Keratinocyte (primary cell): Measurements from ENCODE around the gene ATXN7.

Experiments used
- CTCF ChIP-seq, 3 experiments: IDR thresholded peaks in 1 of 3; conservative IDR thresholded peaks in 1 of 3; optimal IDR thresholded peaks in 1 of 3; 2 replicates in 2 of 3; 3 replicates in 1 of 3; pipeline versions ENCODE3 to v1.5.1; 2011; ENCODE audit warnings: low read length in 3 of 3, mild to moderate bottlenecking in 3 of 3, moderate library complexity in 2 of 3, control low read depth in 1 of 3, inconsistent platforms in 1 of 3; ENCODE audit not compliant: insufficient read depth in 2 of 3; ENCODE audit errors: extremely low read depth in 1 of 3
- EZH2 ChIP-seq: IDR thresholded peaks from one replicate; pipeline ENCODE4 v1.6.1; 2012; ENCODE audit warnings: inconsistent platforms, mild to moderate bottlenecking, low read length, moderate library complexity

DNA sequence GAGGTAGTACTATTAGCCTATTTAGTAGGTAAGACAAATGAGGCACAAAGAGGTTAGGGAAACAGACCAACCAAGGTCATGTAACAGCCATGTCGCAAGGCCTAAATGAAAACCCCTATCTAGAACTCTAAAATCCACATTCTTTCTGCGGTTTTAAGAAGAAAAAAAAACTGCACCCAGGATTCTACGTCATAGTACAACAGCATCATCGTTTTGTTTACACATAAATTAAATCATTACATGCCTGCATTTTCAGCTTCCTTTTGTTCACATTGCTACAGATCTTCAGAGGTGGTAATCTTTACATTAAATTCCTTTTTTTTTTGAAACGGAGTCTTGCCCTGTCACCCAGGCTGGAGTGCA lies 160.2 kb downstream of the ATXN7 start:
- TF ChIP-seq CTCF (optimal IDR thresholded peaks at IDR 0.05 in 1 of 3, IDR thresholded peaks at IDR 0.05 in 1 of 3, conservative IDR thresholded peaks at IDR 0.05 in 1 of 3; ENCODE audit: extremely low read depth in 1 of 3, insufficient read depth in 2 of 3, low read length in 3 of 3) (no peak), EZH2 (no peak)
